GM12874 (cell line): Measurements from ENCODE around the gene PCP4.

ENCODE experiments used
- CTCF ChIP-seq: IDR thresholded peaks from 2 replicates; pipeline ENCODE4 v1.5.1; 2011; ENCODE audit warnings: low read depth, mild to moderate bottlenecking, control low read depth, low read length, moderate library complexity; ENCODE audit not compliant: insufficient read depth

PCP4 gene

GRCh38 chr21:39842741-39843459 lies 24.3 kb upstream of the PCP4 start:
- TF ChIP-seq CTCF = no peak

GRCh38 chr21:39843483-39843882 lies 23.8 kb upstream of the PCP4 start:
- TF ChIP-seq CTCF = no peak

- no peak for TF ChIP-seq CTCF
These were observed 23.3 kb upstream of the PCP4 start for GRCh38 chr21:39843916-39844315.

- TF ChIP-seq CTCF = no peak
These were observed 21.6 kb upstream of the PCP4 start for GRCh38 chr21:39845571-39846130.

- no peak for TF ChIP-seq CTCF
These were observed 19.4 kb upstream of the PCP4 start for GRCh38 chr21:39847877-39848276.

- TF ChIP-seq CTCF = no peak
These were observed 18.1 kb upstream of the PCP4 start for GRCh38 chr21:39849014-39849655.

- TF ChIP-seq CTCF = no peak
These were observed 16.9 kb upstream of the PCP4 start for GRCh38 chr21:39850333-39850732.
